AG04449 (cell line): ENCODE results near the gene PRKCI.

ENCODE experiments used
- CTCF ChIA-PET: fragments of 350-600 bp; formaldehyde crosslinking; extraction: SDS; loops from one replicate; lab custom pipeline; 2021; ENCODE audit warnings: antibody characterized with exemption; lab: Yijun Ruan, JAX
- POLR2A ChIA-PET: fragments of 400-600, 350-600 bp; formaldehyde crosslinking; extraction: SDS; loops from one replicate; lab custom pipeline; 2020; ENCODE audit warnings: antibody characterized with exemption, inconsistent platforms; lab: Yijun Ruan, JAX
- DNase-seq: peaks from one replicate; pipeline ENCODE4 v3.0.0-alpha.2; 2010; ENCODE audit warnings: low read depth, low spot score
- H3K4me3 ChIP-seq: 2 replicates; pipeline ENCODE4 v1.5.1; 2011; ENCODE audit warnings: low read depth, mild to moderate bottlenecking, control low read depth, low read length
- CTCF ChIP-seq: IDR thresholded peaks from one replicate; pipeline ENCODE4 v1.5.1; 2011; ENCODE audit warnings: mild to moderate bottlenecking, moderate library complexity, low read length, control low read depth, inconsistent platforms; ENCODE audit not compliant: insufficient read depth; ENCODE audit errors: missing control alignments

PRKCI gene

DNA sequence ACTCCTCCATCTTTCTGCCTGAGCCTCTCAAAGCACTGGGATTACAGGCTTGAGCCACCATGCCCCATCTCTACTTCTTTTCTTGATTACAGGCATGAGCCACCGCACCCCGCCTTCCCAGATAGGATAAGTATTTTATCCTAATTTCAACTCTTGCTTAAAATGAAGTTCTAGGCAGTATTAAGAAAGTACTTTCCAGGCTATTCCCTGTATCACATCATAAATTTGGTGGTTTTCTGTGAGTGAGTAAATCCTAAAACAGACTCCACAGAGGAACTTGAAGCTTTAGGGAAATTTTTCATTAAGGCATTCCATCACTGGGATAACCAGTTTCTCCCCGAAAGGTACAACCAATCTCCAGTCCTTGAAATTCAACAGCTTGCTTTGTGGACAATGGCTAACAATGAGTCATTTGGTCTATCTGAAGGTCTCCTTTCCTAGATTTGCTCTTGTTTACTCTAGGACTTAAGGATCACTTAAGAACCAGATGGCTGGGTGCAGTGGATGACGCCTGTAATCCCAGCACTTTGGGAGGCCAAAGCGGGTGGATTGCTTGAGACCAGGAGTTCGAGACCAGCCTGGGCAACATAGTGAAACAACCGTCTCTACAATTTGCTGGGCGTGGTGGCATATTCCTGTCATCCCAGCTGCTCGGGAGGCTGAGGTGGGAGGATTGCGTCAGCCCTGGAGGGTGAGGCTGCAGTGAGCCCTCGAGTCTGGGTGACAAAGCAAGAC lies 85.6 kb downstream of the PRKCI start:
- CTCF ChIA-PET: interaction anchor here (1.0 to 4.8 kb wide), 9 partner anchors 10 to 541 kb away, joined by 3 to 86 read pairs (median 6); no protein-coding TSS in a partner anchor
- DNase-seq: no peak

GRCh38 chr3:170309046-170309445 lies 86.8 kb downstream of the PRKCI start:
- no peak for TF ChIP-seq CTCF
- DNase-seq: no peak
- POLR2A ChIA-PET: no interaction called here
- no peak overlapping the region for H3K4me3 ChIP-seq
- CTCF ChIA-PET: interaction anchor here (0.6 to 4.8 kb wide), 20 partner anchors 10 to 540 kb away, joined by 3 to 86 read pairs (median 4); no protein-coding TSS in a partner anchor

More for the DNA sequence above, 85.6 kb downstream of the PRKCI start:
- no peak overlapping the region for H3K4me3 ChIP-seq
- TF ChIP-seq CTCF: no peak
- POLR2A ChIA-PET: no interaction called here

DNA sequence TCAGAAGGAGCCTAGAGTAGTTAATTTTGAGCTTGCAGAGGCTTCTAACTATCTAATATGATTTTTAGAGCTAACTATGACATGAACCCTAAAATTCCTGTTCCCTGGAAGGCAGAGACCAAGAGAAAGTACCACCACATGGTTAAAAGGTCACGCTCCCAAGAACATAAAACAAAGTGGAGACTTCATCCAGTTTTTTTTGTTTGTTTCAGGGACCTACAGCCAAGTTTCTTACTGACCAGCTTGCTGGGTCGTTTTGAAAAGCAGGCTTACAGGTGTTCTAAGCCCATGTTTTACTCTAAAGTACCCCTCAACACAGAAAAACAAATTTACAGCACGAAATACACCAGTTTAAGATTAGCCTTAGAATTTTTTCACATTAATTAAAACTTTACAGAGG lies 95.7 kb downstream of the PRKCI start:
- ChIA-PET POLR2A (no interaction called here), CTCF (interaction anchor here (0.8 to 0.9 kb wide), 2 partner anchors 85 to 511 kb away, joined by 3 read pairs; no protein-coding TSS in a partner anchor)
- DNase-seq: no peak
- TF ChIP-seq CTCF: no peak
- H3K4me3 ChIP-seq: no peak overlapping the region

DNA sequence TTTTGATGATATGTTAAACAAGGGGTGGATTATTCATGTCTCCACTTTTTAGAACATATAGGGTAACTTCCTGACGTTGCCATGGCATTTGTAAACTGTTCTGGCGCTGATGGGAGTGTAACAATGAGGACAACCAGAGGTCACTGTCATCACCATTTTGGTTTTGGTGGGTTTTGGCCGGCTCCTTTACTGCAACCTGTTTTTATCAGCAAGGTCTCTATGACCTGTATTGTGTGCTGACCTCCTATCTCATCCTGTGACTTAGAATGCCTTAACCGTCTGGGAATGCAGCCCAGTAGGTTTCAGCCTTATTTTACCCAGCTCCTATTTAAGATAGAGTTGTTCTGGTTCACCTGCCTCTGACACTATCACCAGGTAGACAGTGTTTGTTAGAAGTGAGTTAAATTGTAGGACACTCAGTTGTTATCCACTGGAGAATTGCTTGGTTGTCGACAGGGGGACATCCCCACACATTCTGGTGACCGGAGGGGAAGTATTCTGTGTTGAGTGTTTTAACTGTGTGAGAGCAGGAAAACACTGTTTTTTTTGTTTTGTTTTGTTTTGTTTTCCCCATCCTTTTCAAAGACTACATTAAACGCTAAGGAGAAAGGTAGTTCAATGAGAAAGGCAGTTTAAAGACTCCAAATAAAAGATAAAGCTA lies 98.4 kb downstream of the PRKCI start:
- TF ChIP-seq CTCF: no peak
- no peak overlapping the region for H3K4me3 ChIP-seq
- CTCF ChIA-PET: interaction anchor here (1.3 to 1.9 kb wide), 2 partner anchors 11 to 491 kb away, joined by 4 to 6 read pairs; no protein-coding TSS in a partner anchor
- POLR2A ChIA-PET: no interaction called here
- DNase-seq: no peak

GRCh38 chr3:170321321-170322034 lies 99.3 kb downstream of the PRKCI start:
- CTCF ChIA-PET: interaction anchor here (1.1 to 1.9 kb wide), 3 partner anchors 12 to 491 kb away, joined by 3 to 6 read pairs (median 4); no protein-coding TSS in a partner anchor
- no peak for TF ChIP-seq CTCF
- DNase-seq: no peak
- POLR2A ChIA-PET: interaction anchor here (0.6 kb wide), 1 partner anchor 9 kb away, joined by 5 read pairs; no protein-coding TSS in a partner anchor
- no peak overlapping the region for H3K4me3 ChIP-seq
